Breast epithelium (tissue), 3 donors: Measurements from ENCODE around the gene SLX4IP.

Experiments used
- CTCF ChIP-seq, 3 donors: fragments of 450-650 bp; IDR thresholded peaks; one replicate each; pipeline ENCODE4 v1.5.1; 2016 to 2017; ENCODE audit warnings: antibody characterized with exemption in 3 of 3, mild to moderate bottlenecking in 3 of 3, moderate library complexity in 3 of 3
- POLR2A ChIP-seq: fragments of 450-650 bp; IDR thresholded peaks from one replicate; pipeline ENCODE4 v1.6.1; 2016; ENCODE audit warnings: antibody characterized with exemption, mild to moderate bottlenecking, moderate library complexity

- no peak for TF ChIP-seq CTCF (IDR thresholded peaks at IDR 0.05)
- TF ChIP-seq POLR2A, result no peak
These were observed 160.9 kb downstream of the SLX4IP start for GRCh38 chr20:10595985-10596384.
